Islet of Langerhans (tissue), 1 donor: ENCODE results near the gene KCNJ15.

Experiments used
- FAIRE-seq: peaks from one replicate; lab custom pipeline; 2011; peaks lifted over from hg19 to GRCh38; lab: Jason Lieb, UNC

Gene KCNJ15

DNA sequence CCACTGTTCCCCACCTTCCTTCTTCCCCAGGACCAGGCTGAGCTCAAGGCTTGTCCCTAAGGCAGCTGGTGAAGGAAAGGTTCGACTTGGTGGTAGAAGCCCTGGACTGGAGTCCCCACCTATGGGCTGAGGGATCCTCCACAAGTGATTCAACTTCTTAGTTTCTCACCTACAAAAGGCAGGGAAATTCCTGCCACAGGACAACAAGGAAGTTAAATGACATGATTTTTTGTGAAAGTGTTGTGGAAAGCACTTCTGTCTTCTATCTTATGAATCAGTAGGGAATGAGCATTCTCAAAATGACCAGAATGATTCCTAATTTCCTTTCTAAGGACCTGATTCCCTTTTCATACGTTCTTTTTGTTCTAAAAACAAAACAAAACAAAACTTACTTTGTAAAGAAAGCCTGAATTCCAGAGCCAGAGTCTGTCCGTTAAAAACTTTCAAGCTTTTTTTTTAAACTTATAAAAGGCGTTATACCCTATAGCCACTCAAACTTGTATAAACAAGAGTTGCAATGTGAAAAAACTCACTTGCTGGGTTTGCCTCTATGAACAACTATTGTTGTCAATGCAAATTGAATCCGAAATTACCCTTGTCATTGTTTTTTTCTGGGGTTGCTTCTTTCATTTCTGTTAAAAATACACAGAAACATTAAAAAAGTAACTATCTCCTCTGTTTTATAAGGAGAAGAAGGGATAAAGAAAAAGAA lies 12.2 kb downstream of the KCNJ15 start:
- no peak for FAIRE-seq

DNA sequence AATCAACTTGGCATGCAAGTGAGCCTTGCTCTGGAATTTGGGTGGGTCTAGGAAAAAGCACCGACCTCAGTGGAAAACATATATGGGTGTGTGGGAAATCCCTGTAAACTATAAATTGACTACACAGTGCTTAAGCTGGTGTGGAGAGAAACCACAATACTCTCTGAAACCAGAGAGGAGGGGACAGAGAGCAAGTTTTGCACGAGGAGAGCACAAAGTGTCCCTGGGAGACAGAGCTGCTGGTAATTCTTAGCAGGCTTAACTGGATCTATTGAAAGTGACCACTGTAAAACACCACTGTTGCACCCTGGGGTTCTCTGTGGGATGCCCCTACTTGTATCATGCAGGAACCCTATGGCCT lies 12.8 kb downstream of the KCNJ15 start:
- no peak for FAIRE-seq

DNA sequence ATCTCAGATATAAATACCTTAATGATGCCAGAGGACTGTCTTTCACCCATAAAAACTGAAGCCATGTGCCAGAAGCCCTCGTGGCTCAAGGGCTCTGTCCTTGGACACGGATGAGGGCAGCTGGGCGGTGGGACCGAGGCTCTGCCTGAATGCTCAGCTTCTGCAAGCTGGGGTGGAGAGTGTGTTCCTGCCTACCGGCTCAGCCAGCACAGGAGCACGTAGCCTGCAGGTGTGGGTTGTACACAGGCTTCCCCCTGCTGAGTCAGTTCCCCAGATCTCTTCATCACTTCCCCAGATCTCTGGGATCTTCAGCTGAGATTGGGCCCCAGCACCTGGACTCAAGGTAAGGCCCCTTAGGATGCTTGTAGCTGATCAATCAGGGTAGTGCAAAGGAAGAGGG lies 15.4 kb downstream of the KCNJ15 start:
- FAIRE-seq: no peak

DNA sequence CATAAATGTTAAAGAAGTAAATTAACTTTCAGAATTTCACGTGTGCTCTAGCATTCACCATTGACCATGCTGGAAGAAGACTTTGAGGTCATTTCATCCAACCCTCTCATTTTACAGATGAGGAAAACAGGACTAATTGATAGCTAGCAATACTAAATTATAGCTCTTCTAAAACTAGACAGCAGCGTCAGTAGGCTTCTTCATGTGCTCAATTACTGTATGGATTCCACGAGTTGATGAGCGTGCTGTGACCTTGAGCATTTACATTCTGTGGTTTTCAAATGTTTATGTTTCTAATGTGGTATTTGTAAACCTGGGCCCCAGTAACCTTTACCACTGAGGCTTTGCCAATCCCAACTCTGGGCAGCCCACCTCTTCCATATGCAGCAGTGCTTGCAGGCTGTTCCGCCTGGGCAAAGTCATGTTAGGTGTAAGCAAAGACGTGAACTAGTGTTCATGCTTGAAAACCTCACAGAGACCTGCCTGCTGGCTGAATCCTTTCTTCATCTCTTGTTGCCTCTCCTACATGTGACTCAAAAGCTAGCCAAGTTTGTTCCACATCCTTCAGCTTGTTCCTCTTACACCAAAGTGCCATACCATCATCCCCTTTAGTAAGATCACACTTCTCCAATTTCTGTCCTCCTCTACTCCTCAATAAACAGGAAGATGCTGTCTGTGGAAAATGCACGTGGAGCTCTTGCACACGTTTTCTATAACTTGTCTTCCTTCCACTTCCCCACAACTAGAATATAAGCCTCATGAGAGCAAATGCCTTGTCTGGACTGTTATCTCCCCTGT lies 17.2 kb downstream of the KCNJ15 start:
- FAIRE-seq: no peak

DNA sequence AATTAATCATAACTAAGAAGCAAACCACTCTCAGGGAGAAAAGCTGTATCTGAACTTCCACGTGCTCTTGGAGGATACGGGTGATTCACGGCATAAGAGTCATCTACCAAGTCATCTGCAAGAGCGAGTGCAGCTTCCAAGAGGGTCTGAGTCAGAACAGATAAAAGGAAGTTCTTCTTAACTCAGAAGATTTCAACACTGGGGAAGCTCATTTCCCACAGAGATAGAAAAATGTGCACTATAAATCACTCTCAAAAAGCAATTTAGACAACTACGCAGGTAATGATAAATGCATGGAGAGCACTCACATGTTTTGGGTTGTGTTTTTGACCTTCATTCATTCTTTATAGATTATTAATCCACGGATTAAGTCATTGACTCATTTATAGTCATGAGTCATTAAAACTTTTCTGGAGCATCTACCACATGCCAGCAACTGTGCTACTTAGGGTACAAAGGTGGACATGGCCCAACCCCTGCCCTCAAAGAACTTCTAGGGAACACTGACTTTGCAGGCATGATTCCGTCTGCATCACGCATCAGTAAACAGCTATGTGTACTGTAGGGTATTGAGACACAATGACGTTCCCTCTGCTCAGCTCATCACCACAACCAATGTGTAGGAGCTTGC lies 20.8 kb downstream of the KCNJ15 start:
- no peak for FAIRE-seq

DNA sequence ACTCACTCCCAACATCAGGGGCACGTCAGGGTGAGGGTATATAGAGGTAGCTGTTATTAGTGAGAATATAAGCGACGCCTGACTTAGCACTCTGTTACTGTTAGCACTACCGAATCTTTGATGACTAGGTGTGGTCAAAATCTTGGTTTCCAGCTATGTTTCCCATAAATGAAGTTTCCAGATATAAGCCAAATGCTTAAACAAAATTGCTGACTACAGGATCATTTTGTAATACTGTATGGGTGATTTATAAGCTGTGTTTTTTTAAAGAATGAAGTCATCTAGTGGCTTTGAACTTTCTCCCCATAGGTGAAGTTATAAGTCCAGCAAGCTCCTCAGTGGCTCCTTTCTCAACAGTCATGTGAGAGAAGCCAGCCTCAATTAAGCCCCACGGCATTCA lies 23.7 kb downstream of the KCNJ15 start:
- no peak for FAIRE-seq

DNA sequence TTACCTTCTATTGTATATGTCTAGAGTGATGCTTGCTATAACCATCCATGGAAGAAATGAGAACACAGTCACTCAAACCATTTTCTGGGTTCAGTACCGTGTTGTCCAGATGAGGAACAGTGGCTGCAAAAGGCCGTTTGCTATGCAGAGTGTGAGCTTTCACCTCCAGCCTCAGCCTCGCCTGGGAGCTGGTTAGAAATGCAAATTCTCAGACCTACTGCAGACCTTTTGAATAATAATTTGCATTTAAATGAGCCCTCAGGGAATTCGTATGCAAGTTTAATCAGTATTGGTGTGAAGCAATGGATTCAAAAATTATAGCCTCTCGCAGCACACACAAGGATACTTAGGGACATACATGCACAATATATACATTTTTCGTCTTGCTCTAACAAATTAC lies 24.1 kb downstream of the KCNJ15 start:
- FAIRE-seq: no peak

DNA sequence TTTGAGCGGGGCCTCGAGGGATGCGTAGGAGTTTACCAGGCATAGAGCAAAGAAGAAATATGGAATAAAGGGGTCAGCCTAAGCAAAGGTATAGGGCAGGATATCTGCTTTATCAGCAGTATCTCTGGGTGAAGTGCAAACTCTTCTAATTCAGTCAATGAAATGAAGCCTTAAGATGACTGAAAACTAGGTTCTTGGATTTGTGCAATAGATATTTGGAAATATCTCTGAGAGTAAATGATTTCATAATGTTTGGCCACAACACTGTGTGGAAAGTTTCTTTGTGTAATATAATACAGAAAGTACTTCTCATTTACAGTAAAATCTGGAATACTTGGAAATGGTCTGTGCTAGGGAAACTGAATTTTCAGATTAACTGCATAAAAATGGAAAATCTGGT lies 26.1 kb downstream of the KCNJ15 start:
- no peak for FAIRE-seq

DNA sequence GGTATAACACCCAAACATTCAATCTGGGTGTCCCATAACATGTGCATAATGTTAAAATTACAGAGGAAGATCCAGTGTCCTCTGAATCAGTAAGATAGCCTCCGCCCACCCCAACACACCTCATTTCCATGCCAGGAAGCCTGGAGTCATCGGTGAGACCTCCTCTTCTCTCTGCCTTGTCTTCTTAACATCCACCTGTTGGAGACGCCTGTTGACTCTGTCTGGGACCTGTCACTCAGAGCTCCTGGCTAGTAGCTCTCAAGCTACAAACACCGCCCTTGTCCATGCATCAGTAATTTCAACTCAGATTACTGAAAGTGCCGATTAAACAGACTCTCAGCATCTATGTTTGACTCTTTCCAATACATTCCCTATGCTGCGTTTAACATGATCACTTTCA lies 27.4 kb downstream of the KCNJ15 start:
- FAIRE-seq: no peak

DNA sequence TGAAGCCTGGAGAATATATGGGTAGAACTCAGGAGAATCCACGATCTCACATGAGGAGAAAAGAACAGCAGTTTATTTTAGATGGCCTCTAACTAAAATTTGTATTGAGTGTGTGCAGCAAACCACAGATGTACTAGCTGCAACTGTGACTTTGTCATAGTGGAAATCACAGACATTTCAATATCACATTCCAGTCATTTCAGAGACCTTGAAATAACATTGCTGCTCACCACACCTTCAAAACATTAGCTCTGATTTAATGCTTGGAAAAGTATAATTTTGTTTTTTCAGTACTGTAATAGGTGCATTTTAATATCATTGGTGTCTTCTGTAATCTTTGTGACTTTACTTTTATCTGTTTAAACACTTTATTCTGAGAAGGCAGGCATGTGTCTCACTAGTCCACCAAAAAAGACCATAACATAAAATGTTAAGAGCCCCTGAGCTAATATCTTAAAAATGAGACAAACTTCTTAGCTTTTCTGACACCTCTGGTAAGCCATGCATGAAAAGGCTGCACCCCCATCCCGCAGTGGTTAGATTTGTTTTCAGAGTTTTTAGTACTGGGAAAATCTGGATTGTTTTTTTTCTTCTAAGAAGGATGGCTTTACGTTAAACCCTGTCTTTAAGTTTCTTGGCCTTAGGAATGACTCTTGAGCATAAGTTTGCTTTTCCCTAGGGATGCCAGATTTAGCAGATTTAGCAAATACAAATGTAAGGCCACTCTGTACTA lies 30.1 kb downstream of the KCNJ15 start:
- FAIRE-seq: no peak

DNA sequence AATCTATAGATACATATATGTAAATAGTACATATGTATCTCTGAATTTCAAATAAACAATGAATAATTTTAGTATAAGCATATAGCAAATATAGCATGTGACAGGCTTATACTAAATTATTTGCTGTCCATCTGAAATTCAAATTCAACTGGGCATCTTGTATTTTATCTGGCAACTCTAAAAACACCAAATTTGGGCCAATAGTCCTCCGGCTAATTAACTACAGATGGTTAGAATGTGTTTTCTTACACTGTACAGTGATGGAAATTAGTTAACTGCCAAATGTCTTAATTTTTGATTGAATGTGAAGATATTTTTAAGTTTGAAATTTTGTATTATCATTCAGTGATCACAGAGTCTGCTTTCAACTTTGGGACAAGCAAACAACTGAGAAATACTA lies 30.7 kb downstream of the KCNJ15 start:
- no peak for FAIRE-seq

DNA sequence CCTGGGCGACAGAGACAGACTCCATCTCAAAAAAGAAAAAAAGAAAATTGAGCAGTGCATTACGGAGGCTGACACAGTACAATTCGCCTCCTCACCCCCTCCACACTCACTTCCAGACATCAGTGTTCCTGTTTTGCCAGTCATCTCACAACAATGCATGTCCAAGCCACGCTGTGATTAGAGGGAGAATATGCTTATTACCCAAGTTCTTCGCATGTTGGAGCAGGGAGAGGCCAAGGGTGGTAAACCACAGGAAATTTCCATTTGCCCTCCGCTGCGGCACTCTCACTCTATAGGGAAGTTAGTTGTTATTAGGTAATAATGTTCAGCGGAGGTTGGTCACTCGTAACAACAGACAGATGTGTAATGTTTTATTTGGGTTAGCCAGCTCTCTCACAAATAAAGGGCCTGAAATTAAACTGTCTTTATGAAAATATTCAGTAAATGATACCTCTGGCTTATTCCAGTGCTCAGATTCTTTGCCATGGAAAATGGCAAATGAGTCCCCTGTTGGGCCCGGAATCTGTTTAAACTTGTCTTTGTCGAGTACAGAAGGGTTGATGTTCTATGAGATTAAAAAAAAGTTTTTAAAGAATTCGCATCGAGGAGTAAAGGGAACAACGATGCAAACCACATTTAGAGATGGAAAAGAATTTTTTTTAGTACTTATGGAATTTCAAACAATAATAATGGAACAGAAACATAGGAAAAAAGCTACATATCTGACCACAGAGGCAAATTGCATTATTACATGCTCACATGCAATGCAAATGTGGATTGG lies 33.1 kb downstream of the KCNJ15 start:
- no peak for FAIRE-seq

DNA sequence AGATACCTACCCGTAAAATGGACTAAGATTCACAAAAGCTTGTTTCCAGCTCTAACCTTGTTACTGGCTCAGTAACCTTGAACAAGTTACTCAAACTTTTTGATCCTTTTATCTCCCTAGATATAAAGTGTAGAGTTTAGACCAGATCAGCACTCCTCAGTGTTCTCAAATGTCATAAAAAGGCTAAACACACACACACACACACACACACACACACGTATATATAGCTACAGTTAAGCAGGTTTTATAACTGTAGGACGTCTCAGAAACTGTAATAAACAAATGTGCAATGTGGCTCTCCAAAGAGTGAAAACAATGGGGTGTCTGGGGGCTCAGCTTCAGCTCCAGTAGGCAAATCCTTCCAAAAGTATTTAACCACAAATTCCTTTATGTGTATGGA lies 34.0 kb downstream of the KCNJ15 start:
- FAIRE-seq: no peak

DNA sequence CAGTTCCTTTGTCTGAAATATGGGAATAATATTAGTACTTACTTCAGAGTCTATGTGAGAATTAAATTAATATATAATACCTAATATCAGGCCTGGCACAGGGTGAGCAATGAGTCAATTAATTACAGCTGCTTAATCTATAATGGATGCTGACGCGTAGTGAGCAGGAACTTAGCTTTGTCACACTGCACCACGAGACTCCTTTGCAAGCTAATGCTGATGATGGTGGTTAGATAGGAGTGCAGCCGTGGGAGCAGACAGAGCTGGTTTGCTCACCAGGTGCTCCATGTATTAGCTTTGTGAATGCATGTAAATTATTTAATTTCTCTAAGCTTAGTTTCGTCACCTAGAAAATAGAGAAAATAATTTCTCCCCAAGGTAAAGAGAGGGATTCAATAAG lies 35.1 kb downstream of the KCNJ15 start:
- no peak for FAIRE-seq

DNA sequence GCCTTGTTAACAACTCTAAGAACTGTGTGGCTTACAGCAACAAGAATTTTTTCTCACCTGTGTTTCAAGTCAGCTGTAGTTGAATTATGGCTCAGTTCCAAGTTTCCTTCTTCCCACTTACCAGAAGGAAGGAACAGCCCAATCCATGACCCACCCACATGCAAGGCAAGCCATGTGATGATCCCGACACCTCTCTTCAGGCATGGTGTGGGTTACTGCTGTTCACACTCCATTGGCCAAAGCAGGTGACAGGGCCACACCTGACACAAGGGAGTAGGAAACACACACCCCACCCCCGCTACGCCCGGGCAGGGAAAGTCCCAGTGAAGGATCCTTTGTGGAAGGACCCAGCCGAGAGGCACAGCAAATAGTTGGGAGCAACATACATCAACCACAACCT lies 36.3 kb downstream of the KCNJ15 start:
- FAIRE-seq: no peak

DNA sequence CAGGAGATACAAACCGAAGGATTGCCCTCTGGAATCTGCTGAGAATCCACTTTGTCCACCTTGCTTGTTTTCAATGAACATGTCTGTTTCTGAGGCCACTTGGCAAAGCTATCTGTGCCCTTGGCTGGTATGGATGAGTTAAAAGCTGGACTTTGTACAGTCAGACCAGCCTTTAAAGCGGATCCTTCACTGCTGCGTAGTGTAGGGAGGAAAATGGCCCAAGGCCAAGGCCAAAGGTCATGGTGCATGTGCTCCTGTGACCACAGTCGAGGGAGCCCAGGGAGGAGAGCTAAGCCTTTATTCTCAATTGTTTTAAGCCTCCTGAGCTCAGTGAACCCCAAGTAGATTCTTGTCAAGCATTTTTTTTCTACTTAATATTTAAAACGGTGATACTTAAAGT lies 37.0 kb downstream of the KCNJ15 start:
- FAIRE-seq: no peak

DNA sequence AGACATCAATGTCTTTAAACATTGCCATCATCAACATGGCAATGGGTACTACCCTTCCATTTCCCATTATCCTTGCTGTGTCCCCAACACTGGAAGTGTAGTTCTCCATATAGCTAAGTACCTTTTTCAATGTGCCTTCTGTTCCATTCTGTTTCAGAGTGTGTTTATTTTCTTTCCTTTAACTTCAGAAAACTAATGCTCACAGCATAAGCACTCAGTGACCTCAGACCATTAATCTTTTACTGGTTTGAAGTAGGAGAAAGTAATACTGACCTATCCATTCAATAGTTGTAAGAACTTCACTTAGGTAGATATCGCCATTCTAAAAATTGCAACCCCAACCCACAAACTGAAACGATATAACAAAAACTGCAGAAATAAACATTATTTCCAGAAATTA lies 37.8 kb downstream of the KCNJ15 start:
- no peak for FAIRE-seq

DNA sequence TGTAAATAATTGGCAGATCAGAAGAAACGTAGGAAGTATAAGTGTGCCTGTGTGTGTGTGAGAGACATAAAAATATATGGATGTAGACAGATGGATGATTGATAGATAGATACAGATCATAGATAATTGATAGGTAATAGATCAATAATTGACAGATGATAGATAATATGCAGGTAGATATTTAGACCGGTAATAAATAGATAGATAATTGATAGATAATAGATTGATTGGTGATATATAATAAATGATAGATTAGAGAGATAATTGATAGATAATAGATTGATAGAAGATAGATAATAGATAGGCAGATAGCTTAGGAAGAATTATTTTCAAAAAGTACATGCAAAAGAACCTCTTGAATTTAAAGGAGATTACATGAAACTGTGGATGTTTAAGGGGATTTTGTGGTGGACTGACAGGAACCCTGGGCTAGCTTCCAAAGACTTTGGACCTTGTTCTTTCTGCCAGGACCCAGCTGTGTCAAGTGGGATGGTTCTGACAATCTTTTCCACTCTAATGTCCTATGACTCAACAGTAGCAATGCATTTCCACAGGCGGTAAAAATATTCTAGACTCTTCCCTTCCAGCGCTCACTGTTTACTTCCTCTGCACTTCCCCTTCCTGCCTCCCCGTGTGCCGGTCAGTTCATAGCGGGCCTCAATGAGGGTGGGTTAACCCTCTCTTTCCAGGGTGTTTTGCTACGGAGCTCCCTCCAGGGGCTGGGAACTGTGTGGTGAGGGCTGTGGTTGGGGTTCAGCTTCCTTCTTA lies 39.4 kb downstream of the KCNJ15 start:
- FAIRE-seq: no peak

DNA sequence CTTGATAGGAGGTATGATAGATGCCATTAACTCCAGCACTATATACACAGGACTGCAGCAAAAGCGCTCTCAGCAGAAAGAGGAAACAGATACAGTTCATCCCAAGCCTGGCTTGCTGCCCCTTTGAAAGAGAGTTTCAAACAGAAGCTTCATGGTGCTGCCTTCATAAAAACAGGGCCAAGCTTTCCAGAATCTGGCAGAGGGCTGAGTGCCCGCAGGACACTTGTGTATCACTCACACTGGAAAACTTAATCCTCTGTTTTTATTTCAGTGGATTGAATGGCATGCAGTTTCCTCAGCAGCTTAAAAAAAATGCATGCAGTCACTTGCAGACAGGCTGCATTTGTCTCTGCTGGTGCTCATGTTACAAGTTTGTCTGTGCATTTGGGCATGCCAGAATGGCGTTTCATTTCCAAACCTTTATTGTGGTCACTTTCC lies 40.4 kb downstream of the KCNJ15 start:
- FAIRE-seq: no peak

DNA sequence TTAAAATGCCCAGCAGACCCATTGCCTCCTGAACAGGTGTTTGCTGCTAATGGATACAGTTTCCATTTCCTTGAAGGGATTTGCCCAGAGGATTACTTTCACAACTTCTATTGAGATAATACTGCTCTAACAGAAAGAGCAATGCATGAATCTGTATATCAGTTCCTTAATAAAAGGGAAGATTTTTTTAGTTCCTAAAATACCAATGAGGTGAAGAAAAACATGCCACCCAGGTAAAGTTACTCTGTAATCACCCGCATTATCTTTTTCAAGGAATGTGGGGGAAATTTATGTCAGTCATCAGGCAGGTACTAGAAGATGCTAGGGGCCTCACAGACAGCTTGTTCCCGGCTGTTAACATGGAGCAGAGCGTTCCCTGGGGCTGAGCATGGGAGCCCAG lies 41.1 kb downstream of the KCNJ15 start:
- FAIRE-seq: no peak

DNA sequence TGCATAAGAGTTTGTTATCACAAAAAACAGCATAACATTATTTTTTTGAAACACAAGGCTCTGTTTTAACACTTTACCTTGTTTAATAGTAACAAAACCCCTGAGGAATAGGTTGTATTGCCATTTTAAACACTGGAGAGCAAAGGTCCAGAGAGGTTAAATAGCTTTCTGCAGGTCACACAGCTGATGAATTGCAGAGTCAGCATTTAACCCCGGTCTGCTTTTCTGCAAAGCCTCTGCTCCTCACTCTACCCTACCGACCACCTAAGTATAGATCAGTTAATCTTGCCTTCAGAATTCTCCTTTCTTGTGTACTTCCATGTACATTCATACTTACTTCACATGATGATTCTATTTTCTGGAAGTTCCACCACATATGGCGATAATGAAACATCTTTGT lies 42.0 kb downstream of the KCNJ15 start:
- FAIRE-seq: no peak
